GM21360 (cell line): Measurements from ENCODE around the gene AGBL4.
A peak's percentile ranks its signal among the peaks of the same experiment; 100 is the strongest.

ENCODE experiments used
- ATAC-seq: cut with Tn5 transposase; IDR thresholded peaks from one replicate; pipeline ENCODE4 v1.9.1; 2021; ENCODE audit warnings: mild to moderate bottlenecking, moderate library complexity; ENCODE audit not compliant: unreplicated experiment

The AGBL4 gene

GRCh38 chr1:48916130-48917069 is 1107.4 kb downstream of the AGBL4 start:
- ATAC-seq, result peak; percentile 60

- ATAC-seq, result no peak
These were observed 1115.1 kb downstream of the AGBL4 start for GRCh38 chr1:48908606-48909005.

GRCh38 chr1:48906729-48907128 is 1117.0 kb downstream of the AGBL4 start:
- ATAC-seq, result no peak

- no peak for ATAC-seq
These were observed 1117.6 kb downstream of the AGBL4 start for GRCh38 chr1:48906164-48906563.

- no peak for ATAC-seq
These were observed 1120.5 kb downstream of the AGBL4 start for GRCh38 chr1:48903291-48903690.

GRCh38 chr1:48898894-48899293 is 1124.9 kb downstream of the AGBL4 start:
- no peak for ATAC-seq

- ATAC-seq, result no peak
These were observed 1134.1 kb downstream of the AGBL4 start for GRCh38 chr1:48889615-48890014.

- no peak for ATAC-seq
These were observed 1134.7 kb downstream of the AGBL4 start for GRCh38 chr1:48889082-48889481.

GRCh38 chr1:48887796-48888195 is 1136.0 kb downstream of the AGBL4 start:
- ATAC-seq, result no peak

GRCh38 chr1:48882020-48882419 is 1141.7 kb downstream of the AGBL4 start:
- ATAC-seq, result no peak

GRCh38 chr1:48878191-48878940 is 1145.4 kb downstream of the AGBL4 start:
- ATAC-seq, result no peak

- ATAC-seq, result no peak
These were observed 1147.4 kb downstream of the AGBL4 start for GRCh38 chr1:48876330-48876785.

- no peak for ATAC-seq
These were observed 1148.0 kb downstream of the AGBL4 start for GRCh38 chr1:48875552-48876329.

GRCh38 chr1:48873944-48874343 is 1149.8 kb downstream of the AGBL4 start:
- no peak for ATAC-seq

GRCh38 chr1:48870596-48870995 is 1153.2 kb downstream of the AGBL4 start:
- ATAC-seq, result no peak

- no peak for ATAC-seq
These were observed 1154.4 kb downstream of the AGBL4 start for GRCh38 chr1:48869116-48869893.

- ATAC-seq, result no peak
These were observed 1158.8 kb downstream of the AGBL4 start for GRCh38 chr1:48864913-48865312.

- ATAC-seq, result no peak
These were observed 1164.3 kb downstream of the AGBL4 start for GRCh38 chr1:48859456-48859855.

GRCh38 chr1:48858200-48858920 is 1165.4 kb downstream of the AGBL4 start:
- ATAC-seq, result no peak

- no peak for ATAC-seq
These were observed 1170.7 kb downstream of the AGBL4 start for GRCh38 chr1:48853006-48853405.
